ENCODE measurements around the gene BTN1A1.
"Not testable (repeated sequence)": the region's sequence is repeated elsewhere in the genome, so short reads cannot be mapped to it uniquely, and the experiment has no call there.

The BTN1A1 gene

GRCh38 chr6:26459023-26459810 lies 40.9 kb upstream of the BTN1A1 start:
- TF ChIP-seq, protein P1, sequence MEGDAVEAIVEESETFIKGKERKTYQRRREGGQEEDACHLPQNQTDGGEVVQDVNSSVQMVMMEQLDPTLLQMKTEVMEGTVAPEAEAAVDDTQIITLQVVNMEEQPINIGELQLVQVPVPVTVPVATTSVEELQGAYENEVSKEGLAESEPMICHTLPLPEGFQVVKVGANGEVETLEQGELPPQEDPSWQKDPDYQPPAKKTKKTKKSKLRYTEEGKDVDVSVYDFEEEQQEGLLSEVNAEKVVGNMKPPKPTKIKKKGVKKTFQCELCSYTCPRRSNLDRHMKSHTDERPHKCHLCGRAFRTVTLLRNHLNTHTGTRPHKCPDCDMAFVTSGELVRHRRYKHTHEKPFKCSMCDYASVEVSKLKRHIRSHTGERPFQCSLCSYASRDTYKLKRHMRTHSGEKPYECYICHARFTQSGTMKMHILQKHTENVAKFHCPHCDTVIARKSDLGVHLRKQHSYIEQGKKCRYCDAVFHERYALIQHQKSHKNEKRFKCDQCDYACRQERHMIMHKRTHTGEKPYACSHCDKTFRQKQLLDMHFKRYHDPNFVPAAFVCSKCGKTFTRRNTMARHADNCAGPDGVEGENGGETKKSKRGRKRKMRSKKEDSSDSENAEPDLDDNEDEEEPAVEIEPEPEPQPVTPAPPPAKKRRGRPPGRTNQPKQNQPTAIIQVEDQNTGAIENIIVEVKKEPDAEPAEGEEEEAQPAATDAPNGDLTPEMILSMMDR (conservative IDR thresholded peaks at IDR 0.05), result no peak
- peak overlapping the region; percentile 91 for H3K27ac ChIP-seq

DNA sequence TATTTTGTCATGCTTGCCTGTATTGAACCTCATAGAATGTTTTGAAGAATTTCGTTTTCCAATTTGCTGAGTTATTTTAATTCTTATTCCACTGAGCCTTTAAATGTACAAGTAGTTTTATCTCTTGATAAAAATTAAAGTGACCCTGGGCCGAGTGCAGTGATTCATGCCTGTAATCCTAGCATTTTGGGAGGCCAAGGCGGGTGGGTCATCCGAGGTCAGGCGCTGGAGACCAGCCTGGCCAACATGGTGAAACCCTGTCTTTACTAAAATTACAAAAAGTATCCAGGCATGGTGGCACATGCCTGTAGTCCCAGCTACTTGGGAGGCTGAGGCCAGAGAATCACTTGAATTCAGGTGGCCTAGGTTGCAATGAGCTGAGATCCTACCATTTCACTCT lies 38.8 kb upstream of the BTN1A1 start:
- H3K27ac ChIP-seq, result not testable (repeated sequence)

DNA sequence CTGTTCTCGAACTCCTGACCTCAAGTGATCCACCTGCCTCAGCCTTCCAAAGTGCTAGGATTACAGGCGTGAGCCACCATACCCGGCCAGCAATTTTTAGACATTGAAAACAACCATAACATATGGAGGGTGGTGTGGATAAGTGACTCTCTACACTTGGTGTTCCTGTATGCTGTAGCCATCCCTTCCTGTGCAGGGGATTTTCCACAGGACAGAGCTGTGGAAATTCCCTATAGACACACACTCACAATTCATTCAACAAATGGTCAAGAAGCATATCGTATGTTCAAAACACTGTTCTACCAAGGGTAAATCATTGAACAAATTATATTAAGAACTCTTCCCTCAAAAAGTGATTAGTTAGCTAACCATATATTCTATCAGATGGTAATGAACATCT lies 36.1 kb upstream of the BTN1A1 start:
- TF ChIP-seq, protein P1 (conservative IDR thresholded peaks at IDR 0.05), result no peak
- no peak overlapping the region for H3K27ac ChIP-seq

DNA sequence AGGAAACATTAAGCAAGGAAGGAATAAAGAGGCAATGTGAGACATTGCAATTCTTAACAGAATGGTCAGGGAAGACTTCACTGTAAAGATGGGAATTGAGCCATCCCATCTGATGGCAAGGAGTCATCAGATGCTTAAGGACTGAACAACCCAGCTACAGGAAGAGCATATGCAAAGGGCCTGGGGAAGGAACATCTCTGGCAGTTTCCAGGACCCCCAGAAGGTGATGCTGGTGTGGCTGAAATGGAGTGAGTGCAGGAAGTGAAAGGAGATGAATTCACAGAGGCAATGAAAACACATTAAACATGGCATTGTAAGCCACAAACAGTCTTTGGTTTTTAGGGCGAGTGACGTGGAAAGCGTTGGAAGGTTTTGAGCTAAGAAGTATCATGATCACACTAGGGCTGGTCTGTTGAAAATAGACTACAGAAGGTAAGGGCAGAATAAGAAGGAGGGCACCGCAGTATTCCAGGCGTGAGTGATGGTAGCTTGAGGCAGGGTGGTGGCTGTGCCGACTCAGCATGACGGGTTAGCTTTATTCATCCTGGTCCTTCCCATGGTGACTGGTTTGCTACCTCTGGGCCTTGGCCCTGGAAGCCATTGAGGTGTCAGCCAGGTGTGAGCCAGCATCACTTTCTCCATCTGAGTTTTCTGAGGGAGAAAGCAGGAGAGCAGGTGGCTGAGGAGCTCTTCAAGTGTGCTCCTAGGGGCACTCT lies 35.5 kb upstream of the BTN1A1 start:
- TF ChIP-seq, protein P1 (conservative IDR thresholded peaks at IDR 0.05), result no peak

DNA sequence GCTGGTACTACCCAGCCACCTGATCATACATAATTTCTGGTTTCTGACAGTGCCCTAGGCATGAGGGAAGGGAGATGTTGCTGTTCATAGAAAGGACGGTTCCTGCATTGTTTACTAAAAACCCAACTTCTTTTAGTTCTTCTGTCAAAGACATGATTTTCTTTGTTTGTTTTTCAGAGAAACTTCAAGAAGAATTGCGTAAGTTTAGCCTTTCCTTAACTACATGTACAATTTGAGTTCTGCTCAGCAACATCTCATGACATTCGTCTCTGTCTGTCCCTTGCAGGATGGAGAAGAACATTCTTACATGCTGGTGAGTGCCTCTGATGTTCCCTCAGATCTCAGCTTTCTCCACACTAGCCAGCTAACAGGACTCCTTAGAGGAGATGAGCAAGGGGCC lies 34.3 kb upstream of the BTN1A1 start:
- TF ChIP-seq, protein P1 (conservative IDR thresholded peaks at IDR 0.05), result no peak

More for the DNA sequence above, 35.5 kb upstream of the BTN1A1 start:
- no peak overlapping the region for H3K27ac ChIP-seq

GRCh38 chr6:26468829-26469228 lies 31.3 kb upstream of the BTN1A1 start:
- H3K27ac ChIP-seq, result no peak overlapping the region
- TF ChIP-seq, protein P1 (conservative IDR thresholded peaks at IDR 0.05), result no peak

More for the DNA sequence above, 34.3 kb upstream of the BTN1A1 start:
- no peak overlapping the region for H3K27ac ChIP-seq

DNA sequence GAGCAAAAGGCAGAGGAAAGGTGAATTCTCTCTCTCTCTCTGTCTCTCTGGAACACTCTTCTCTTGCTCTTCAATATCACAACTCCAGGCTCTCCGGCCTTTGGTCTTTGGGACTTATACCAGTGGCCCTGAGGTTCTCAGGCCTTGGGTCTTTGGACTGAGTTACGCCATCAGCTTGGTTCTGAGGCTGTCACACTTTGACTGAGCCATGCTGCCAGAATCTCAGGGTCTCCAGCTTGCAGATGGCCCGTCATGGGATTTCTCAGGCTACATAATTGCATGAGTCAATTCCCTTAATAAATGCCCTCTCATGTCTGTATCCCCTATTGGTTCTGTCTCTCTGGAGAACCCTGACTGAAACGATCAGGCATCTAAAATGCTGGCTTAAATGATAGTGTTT lies 29.5 kb upstream of the BTN1A1 start:
- H3K27ac ChIP-seq, result no peak overlapping the region
- TF ChIP-seq, protein P1 (conservative IDR thresholded peaks at IDR 0.05), result no peak

DNA sequence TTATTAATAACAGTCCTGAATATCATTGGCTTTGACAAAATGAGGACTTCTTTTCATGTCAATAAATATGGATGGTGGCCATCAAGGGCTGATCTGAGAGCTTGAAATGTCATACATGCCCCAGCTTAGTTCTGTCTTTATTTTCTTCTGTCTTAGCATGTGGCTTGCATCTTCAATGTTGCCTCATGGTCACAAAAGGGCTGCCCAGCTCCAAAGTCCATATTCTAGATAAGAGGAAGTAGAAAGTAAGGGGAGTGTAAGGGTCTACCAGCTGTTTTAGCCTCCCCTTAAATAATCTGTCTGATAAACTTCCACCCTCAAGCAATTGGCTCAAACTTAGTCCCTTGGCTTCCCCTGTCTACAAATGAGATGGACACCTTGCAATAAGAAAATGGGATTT lies 28.1 kb upstream of the BTN1A1 start:
- no peak overlapping the region for H3K27ac ChIP-seq
- TF ChIP-seq, protein P1 (conservative IDR thresholded peaks at IDR 0.05), result no peak

Measured in VCaP (cell line).